WI38 (cell line): ENCODE data around the gene PAPSS1.

ENCODE experiments used
- H3K4me3 ChIP-seq: 2 replicates; pipeline ENCODE4 v1.5.1; 2011; ENCODE audit warnings: low read depth, mild to moderate bottlenecking, control low read depth, low read length
- CTCF ChIP-seq: IDR thresholded peaks from 2 replicates; pipeline ENCODE4 v1.5.1; 2012; ENCODE audit warnings: low read depth, mild to moderate bottlenecking, control low read depth, low read length

Gene PAPSS1

GRCh38 chr4:107579099-107579498, 140.9 kb downstream of the PAPSS1 start:
- H3K4me3 ChIP-seq = no peak overlapping the region
- TF ChIP-seq CTCF = no peak

GRCh38 chr4:107578321-107578720, 141.7 kb downstream of the PAPSS1 start:
- H3K4me3 ChIP-seq = no peak overlapping the region
- TF ChIP-seq CTCF = no peak

- TF ChIP-seq CTCF = no peak
- H3K4me3 ChIP-seq = no peak overlapping the region
Observed at GRCh38 chr4:107577743-107578142, 142.3 kb downstream of the PAPSS1 start.

GRCh38 chr4:107575243-107575642, 144.8 kb downstream of the PAPSS1 start:
- no peak for TF ChIP-seq CTCF
- no peak overlapping the region for H3K4me3 ChIP-seq

- H3K4me3 ChIP-seq = no peak overlapping the region
- no peak for TF ChIP-seq CTCF
Observed at GRCh38 chr4:107572281-107572680, 147.8 kb downstream of the PAPSS1 start.

GRCh38 chr4:107570952-107571351, 149.1 kb downstream of the PAPSS1 start:
- TF ChIP-seq CTCF = no peak
- H3K4me3 ChIP-seq = no peak overlapping the region

- TF ChIP-seq CTCF = no peak
- no peak overlapping the region for H3K4me3 ChIP-seq
Observed at GRCh38 chr4:107564326-107564725, 155.7 kb downstream of the PAPSS1 start.
